ENCODE measurements around the gene IPMK.
"Not testable (repeated sequence)": the region's sequence is repeated elsewhere in the genome, so short reads cannot be mapped to it uniquely, and the experiment has no call there.

IPMK gene

GRCh38 chr10:58266826-58267712 is 625 bp downstream of the IPMK start:
- H3K9me3 ChIP-seq (ENCODE audit: control insufficient read depth in 2 of 2, low read length in 2 of 2) = no peaks in the 10 kb centered on the region
- peak overlapping the region; percentile 79 to 84 for H3K9ac ChIP-seq (ENCODE audit: low read length in 2 of 2)
- H3K27ac ChIP-seq (ENCODE audit: low read length) = peak overlapping the region; percentile 89
- H3K4me1 ChIP-seq (ENCODE audit: control insufficient read depth, insufficient read depth, low read length) = no peaks in the 10 kb centered on the region
- no peaks in the 10 kb centered on the region for H3K27me3 ChIP-seq (ENCODE audit: control insufficient read depth in 1 of 2, insufficient read depth in 2 of 2, low read length in 2 of 2)
- H3K4me3 ChIP-seq (ENCODE audit: low read length in 2 of 2) = peak overlapping the region; percentile 87 to 91
- no peaks in the 10 kb centered on the region for H3K36me3 ChIP-seq (ENCODE audit: control insufficient read depth in 2 of 2, insufficient read depth in 2 of 2, low read length in 2 of 2)

- H3K27ac ChIP-seq (ENCODE audit: low read length) = peak overlapping the region; percentile 89
Observed at GRCh38 chr10:58266003-58266825, 1.5 kb downstream of the IPMK start.

GRCh38 chr10:58265249-58265648 is 2.4 kb downstream of the IPMK start:
- Histone ChIP-seq H3K9me3 (ENCODE audit: control insufficient read depth in 2 of 2, low read length in 2 of 2) (no peaks in the 10 kb centered on the region), H3K9ac (ENCODE audit: low read length in 2 of 2) (no peak overlapping the region), H3K4me1 (ENCODE audit: control insufficient read depth, insufficient read depth, low read length) (no peaks in the 10 kb centered on the region), H3K4me3 (ENCODE audit: low read length in 2 of 2) (peak overlapping the region in 1 of 2 donors; percentile 91), H3K27ac (ENCODE audit: low read length) (no peak overlapping the region), H3K27me3 (ENCODE audit: control insufficient read depth in 1 of 2, insufficient read depth in 2 of 2, low read length in 2 of 2) (no peaks in the 10 kb centered on the region), H3K36me3 (ENCODE audit: control insufficient read depth in 2 of 2, insufficient read depth in 2 of 2, low read length in 2 of 2) (no peaks in the 10 kb centered on the region)

More at GRCh38 chr10:58266003-58266825, 1.5 kb downstream of the IPMK start:
- Histone ChIP-seq H3K9ac (ENCODE audit: low read length in 2 of 2) (peak overlapping the region; percentile 79 to 84), H3K27me3 (ENCODE audit: control insufficient read depth in 1 of 2, insufficient read depth in 2 of 2, low read length in 2 of 2) (no peaks in the 10 kb centered on the region), H3K9me3 (ENCODE audit: control insufficient read depth in 2 of 2, low read length in 2 of 2) (no peaks in the 10 kb centered on the region), H3K36me3 (ENCODE audit: control insufficient read depth in 2 of 2, insufficient read depth in 2 of 2, low read length in 2 of 2) (no peaks in the 10 kb centered on the region), H3K4me1 (ENCODE audit: control insufficient read depth, insufficient read depth, low read length) (no peaks in the 10 kb centered on the region), H3K4me3 (ENCODE audit: low read length in 2 of 2) (peak overlapping the region; percentile 87 to 91)

GRCh38 chr10:58264780-58265179 is 2.9 kb downstream of the IPMK start:
- Histone ChIP-seq H3K4me3 (ENCODE audit: low read length in 2 of 2) (no peak overlapping the region), H3K9ac (ENCODE audit: low read length in 2 of 2) (no peak overlapping the region), H3K36me3 (ENCODE audit: control insufficient read depth in 2 of 2, insufficient read depth in 2 of 2, low read length in 2 of 2) (no peaks in the 10 kb centered on the region), H3K4me1 (ENCODE audit: control insufficient read depth, insufficient read depth, low read length) (no peaks in the 10 kb centered on the region), H3K27ac (ENCODE audit: low read length) (no peak overlapping the region), H3K27me3 (ENCODE audit: control insufficient read depth in 1 of 2, insufficient read depth in 2 of 2, low read length in 2 of 2) (no peaks in the 10 kb centered on the region), H3K9me3 (ENCODE audit: control insufficient read depth in 2 of 2, low read length in 2 of 2) (no peaks in the 10 kb centered on the region)

GRCh38 chr10:58262766-58263165 is 4.9 kb downstream of the IPMK start:
- H3K9ac ChIP-seq (ENCODE audit: low read length in 2 of 2) = no peak overlapping the region

GRCh38 chr10:58260334-58260733 is 7.4 kb downstream of the IPMK start:
- Histone ChIP-seq H3K27me3 (ENCODE audit: control insufficient read depth in 1 of 2, insufficient read depth in 2 of 2, low read length in 2 of 2) (no peaks in the 10 kb centered on the region), H3K9ac (ENCODE audit: low read length in 2 of 2) (no peak overlapping the region), H3K9me3 (ENCODE audit: control insufficient read depth in 2 of 2, low read length in 2 of 2) (no peaks in the 10 kb centered on the region), H3K4me3 (ENCODE audit: low read length in 2 of 2) (no peak overlapping the region), H3K4me1 (ENCODE audit: control insufficient read depth, insufficient read depth, low read length) (no peaks in the 10 kb centered on the region), H3K27ac (ENCODE audit: low read length) (no peak overlapping the region), H3K36me3 (ENCODE audit: control insufficient read depth in 2 of 2, insufficient read depth in 2 of 2, low read length in 2 of 2) (no peaks in the 10 kb centered on the region)

More at GRCh38 chr10:58262766-58263165, 4.9 kb downstream of the IPMK start:
- Histone ChIP-seq H3K36me3 (ENCODE audit: control insufficient read depth in 2 of 2, insufficient read depth in 2 of 2, low read length in 2 of 2) (no peaks in the 10 kb centered on the region), H3K4me3 (ENCODE audit: low read length in 2 of 2) (no peak overlapping the region), H3K27ac (ENCODE audit: low read length) (no peak overlapping the region), H3K4me1 (ENCODE audit: control insufficient read depth, insufficient read depth, low read length) (no peaks in the 10 kb centered on the region), H3K9me3 (ENCODE audit: control insufficient read depth in 2 of 2, low read length in 2 of 2) (no peaks in the 10 kb centered on the region), H3K27me3 (ENCODE audit: control insufficient read depth in 1 of 2, insufficient read depth in 2 of 2, low read length in 2 of 2) (no peaks in the 10 kb centered on the region)

GRCh38 chr10:58258977-58259692 is 8.6 kb downstream of the IPMK start:
- no peaks in the 10 kb centered on the region for H3K27me3 ChIP-seq (ENCODE audit: control insufficient read depth in 1 of 2, insufficient read depth in 2 of 2, low read length in 2 of 2)
- no peak overlapping the region for H3K4me3 ChIP-seq (ENCODE audit: low read length in 2 of 2)
- H3K36me3 ChIP-seq (ENCODE audit: control insufficient read depth in 2 of 2, insufficient read depth in 2 of 2, low read length in 2 of 2) = no peaks in the 10 kb centered on the region
- no peaks in the 10 kb centered on the region for H3K4me1 ChIP-seq (ENCODE audit: control insufficient read depth, insufficient read depth, low read length)
- no peaks in the 10 kb centered on the region for H3K9me3 ChIP-seq (ENCODE audit: control insufficient read depth in 2 of 2, low read length in 2 of 2)
- H3K9ac ChIP-seq (ENCODE audit: low read length in 2 of 2) = no peak overlapping the region
- no peak overlapping the region for H3K27ac ChIP-seq (ENCODE audit: low read length)

- not testable (repeated sequence) for H3K4me3 ChIP-seq (ENCODE audit: low read length in 2 of 2); H3K27ac ChIP-seq (ENCODE audit: low read length); H3K36me3 ChIP-seq (ENCODE audit: control insufficient read depth in 2 of 2, insufficient read depth in 2 of 2, low read length in 2 of 2); H3K9me3 ChIP-seq (ENCODE audit: control insufficient read depth in 2 of 2, low read length in 2 of 2); H3K4me1 ChIP-seq (ENCODE audit: control insufficient read depth, insufficient read depth, low read length); H3K27me3 ChIP-seq (ENCODE audit: control insufficient read depth in 1 of 2, insufficient read depth in 2 of 2, low read length in 2 of 2); H3K9ac ChIP-seq (ENCODE audit: low read length in 2 of 2)
Observed at GRCh38 chr10:58256013-58256780, 11.5 kb downstream of the IPMK start.

- H3K36me3 ChIP-seq (ENCODE audit: control insufficient read depth in 2 of 2, insufficient read depth in 2 of 2, low read length in 2 of 2) = no peaks in the 10 kb centered on the region
- H3K9ac ChIP-seq (ENCODE audit: low read length in 2 of 2) = no peak overlapping the region
- H3K4me3 ChIP-seq (ENCODE audit: low read length in 2 of 2) = no peak overlapping the region
- no peaks in the 10 kb centered on the region for H3K9me3 ChIP-seq (ENCODE audit: control insufficient read depth in 2 of 2, low read length in 2 of 2)
- no peak overlapping the region for H3K27ac ChIP-seq (ENCODE audit: low read length)
- H3K27me3 ChIP-seq (ENCODE audit: control insufficient read depth in 1 of 2, insufficient read depth in 2 of 2, low read length in 2 of 2) = no peaks in the 10 kb centered on the region
- H3K4me1 ChIP-seq (ENCODE audit: control insufficient read depth, insufficient read depth, low read length) = no peaks in the 10 kb centered on the region
Observed at GRCh38 chr10:58254644-58255043, 13.1 kb downstream of the IPMK start.

- H3K4me1 ChIP-seq (ENCODE audit: control insufficient read depth, insufficient read depth, low read length) = no peaks in the 10 kb centered on the region
- no peak overlapping the region for H3K27ac ChIP-seq (ENCODE audit: low read length)
- no peaks in the 10 kb centered on the region for H3K36me3 ChIP-seq (ENCODE audit: control insufficient read depth in 2 of 2, insufficient read depth in 2 of 2, low read length in 2 of 2)
- H3K9me3 ChIP-seq (ENCODE audit: control insufficient read depth in 2 of 2, low read length in 2 of 2) = no peaks in the 10 kb centered on the region
- no peak overlapping the region for H3K4me3 ChIP-seq (ENCODE audit: low read length in 2 of 2)
- no peaks in the 10 kb centered on the region for H3K27me3 ChIP-seq (ENCODE audit: control insufficient read depth in 1 of 2, insufficient read depth in 2 of 2, low read length in 2 of 2)
- H3K9ac ChIP-seq (ENCODE audit: low read length in 2 of 2) = no peak overlapping the region
Observed at GRCh38 chr10:58253184-58253583, 14.5 kb downstream of the IPMK start.

All from stomach smooth muscle (tissue), 2 donors.